GM12878 (cell line): ENCODE measurements around the gene PUM2.

Experiments used
- CTCF ChIP-seq, 3 experiments: IDR thresholded peaks in 2 of 3; conservative IDR thresholded peaks in 1 of 3; 2 replicates each; pipeline ENCODE4 v1.5.1; 2011; ENCODE audit warnings: low read depth in 3 of 3, low read length in 3 of 3, mild to moderate bottlenecking in 3 of 3, control low read depth in 2 of 3, moderate library complexity in 2 of 3, inconsistent platforms in 1 of 3, mixed read lengths in 1 of 3; ENCODE audit not compliant: control insufficient read depth in 2 of 3, insufficient read depth in 1 of 3; ENCODE audit errors: extremely low read depth in 1 of 3
- EP300 ChIP-seq, 2 experiments: fragments of 150-350 bp in 1 of 2; IDR thresholded peaks; 2 replicates each; pipeline ENCODE4 v1.6.1; 2011 to 2012; ENCODE audit warnings: low read depth in 2 of 2, low read length in 2 of 2, borderline replicate concordance in 1 of 2, improper control_type of control experiment in 1 of 2, inconsistent platforms in 1 of 2; ENCODE audit not compliant: control insufficient read depth in 1 of 2
- EZH2 ChIP-seq: IDR thresholded peaks from 2 replicates; pipeline ENCODE4 v1.6.1; 2012; ENCODE audit warnings: low read depth, mild to moderate bottlenecking, control low read depth, inconsistent platforms, low read length, borderline replicate concordance; ENCODE audit not compliant: control insufficient read depth
- IRF4 ChIP-seq: IDR thresholded peaks from 2 replicates; pipeline ENCODE4 v1.6.1; 2011; ENCODE audit warnings: low read depth, low read length
- MAX ChIP-seq: IDR thresholded peaks from 2 replicates; pipeline ENCODE4 v1.6.1; 2012; ENCODE audit warnings: low read depth, low read length, improper control_type of control experiment
- NBN ChIP-seq: fragments of 450-650 bp; IDR thresholded peaks from 2 replicates; pipeline ENCODE4 v1.6.1; 2016
- POLR2A ChIP-seq: IDR thresholded peaks from 2 replicates; pipeline ENCODE4 v1.6.1; 2011; ENCODE audit warnings: low read depth, mild to moderate bottlenecking, low read length
- ZBED1 ChIP-seq: IDR thresholded peaks from 2 replicates; pipeline ENCODE4 v1.6.1; 2016; ENCODE audit warnings: borderline replicate concordance
- ZNF274 ChIP-seq: IDR thresholded peaks from one replicate; pipeline ENCODE4 v1.8.0; 2011; ENCODE audit not compliant: insufficient read length, insufficient read depth
- ZNF384 ChIP-seq: IDR thresholded peaks from 2 replicates; pipeline ENCODE4 v1.6.1; 2012; ENCODE audit warnings: low read depth, mild to moderate bottlenecking, low read length, improper control_type of control experiment, borderline replicate concordance

- TF ChIP-seq EZH2 = no peak
- no peak for TF ChIP-seq CTCF (IDR thresholded peaks at IDR 0.05 in 2 of 3, conservative IDR thresholded peaks at IDR 0.05 in 1 of 3; ENCODE audit: control insufficient read depth in 2 of 3, extremely low read depth in 1 of 3, insufficient read depth in 1 of 3, low read depth in 3 of 3, low read length in 3 of 3)
- TF ChIP-seq ZNF384 = no peak
- no peak for TF ChIP-seq POLR2A
- no peak for TF ChIP-seq MAX
- TF ChIP-seq EP300 (IDR thresholded peaks at IDR 0.05; ENCODE audit: borderline replicate concordance in 1 of 2, control insufficient read depth in 1 of 2, low read depth in 2 of 2, low read length in 2 of 2) = no peak
- TF ChIP-seq NBN = no peak
- no peak for TF ChIP-seq ZBED1
- TF ChIP-seq IRF4 = no peak
- TF ChIP-seq ZNF274 = no peak
Observed at GRCh38 chr2:20370191-20370590, 19.5 kb upstream of the PUM2 start.
